ENCODE measurements around the gene AHRR.

AHRR gene

GRCh38 chr5:436641-436975 is 115.1 kb downstream of the AHRR start:
- TF ChIP-seq FOXM1 (IDR thresholded peaks at IDR 0.05; ENCODE audit: borderline replicate concordance, low read depth) (no peak), EP300 (IDR thresholded peaks at IDR 0.05; ENCODE audit: borderline replicate concordance) (no peak), ZBTB7A (IDR thresholded peaks at IDR 0.05; ENCODE audit: low read depth) (no peak), CEBPB (IDR thresholded peaks at IDR 0.05) (no peak), RAD21 (IDR thresholded peaks at IDR 0.05; ENCODE audit: low read depth) (no peak), TCF12 (IDR thresholded peaks at IDR 0.05; ENCODE audit: low read depth) (no peak), NFIC (IDR thresholded peaks at IDR 0.05) (no peak), YY1 (IDR thresholded peaks at IDR 0.05; ENCODE audit: low read depth) (no peak), TEAD4 (IDR thresholded peaks at IDR 0.05) (no peak), USF1 (IDR thresholded peaks at IDR 0.05) (no peak), EGR1 (IDR thresholded peaks at IDR 0.05) (no peak), MAX (IDR thresholded peaks at IDR 0.05) (no peak), TAF1 (IDR thresholded peaks at IDR 0.05; ENCODE audit: low read depth) (no peak), CREB1 (IDR thresholded peaks at IDR 0.05; ENCODE audit: low read depth) (no peak)
- TF ChIP-seq, protein P1, sequence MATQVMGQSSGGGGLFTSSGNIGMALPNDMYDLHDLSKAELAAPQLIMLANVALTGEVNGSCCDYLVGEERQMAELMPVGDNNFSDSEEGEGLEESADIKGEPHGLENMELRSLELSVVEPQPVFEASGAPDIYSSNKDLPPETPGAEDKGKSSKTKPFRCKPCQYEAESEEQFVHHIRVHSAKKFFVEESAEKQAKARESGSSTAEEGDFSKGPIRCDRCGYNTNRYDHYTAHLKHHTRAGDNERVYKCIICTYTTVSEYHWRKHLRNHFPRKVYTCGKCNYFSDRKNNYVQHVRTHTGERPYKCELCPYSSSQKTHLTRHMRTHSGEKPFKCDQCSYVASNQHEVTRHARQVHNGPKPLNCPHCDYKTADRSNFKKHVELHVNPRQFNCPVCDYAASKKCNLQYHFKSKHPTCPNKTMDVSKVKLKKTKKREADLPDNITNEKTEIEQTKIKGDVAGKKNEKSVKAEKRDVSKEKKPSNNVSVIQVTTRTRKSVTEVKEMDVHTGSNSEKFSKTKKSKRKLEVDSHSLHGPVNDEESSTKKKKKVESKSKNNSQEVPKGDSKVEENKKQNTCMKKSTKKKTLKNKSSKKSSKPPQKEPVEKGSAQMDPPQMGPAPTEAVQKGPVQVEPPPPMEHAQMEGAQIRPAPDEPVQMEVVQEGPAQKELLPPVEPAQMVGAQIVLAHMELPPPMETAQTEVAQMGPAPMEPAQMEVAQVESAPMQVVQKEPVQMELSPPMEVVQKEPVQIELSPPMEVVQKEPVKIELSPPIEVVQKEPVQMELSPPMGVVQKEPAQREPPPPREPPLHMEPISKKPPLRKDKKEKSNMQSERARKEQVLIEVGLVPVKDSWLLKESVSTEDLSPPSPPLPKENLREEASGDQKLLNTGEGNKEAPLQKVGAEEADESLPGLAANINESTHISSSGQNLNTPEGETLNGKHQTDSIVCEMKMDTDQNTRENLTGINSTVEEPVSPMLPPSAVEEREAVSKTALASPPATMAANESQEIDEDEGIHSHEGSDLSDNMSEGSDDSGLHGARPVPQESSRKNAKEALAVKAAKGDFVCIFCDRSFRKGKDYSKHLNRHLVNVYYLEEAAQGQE (IDR thresholded peaks at IDR 0.05; ENCODE audit: low read depth), result no peak

DNA sequence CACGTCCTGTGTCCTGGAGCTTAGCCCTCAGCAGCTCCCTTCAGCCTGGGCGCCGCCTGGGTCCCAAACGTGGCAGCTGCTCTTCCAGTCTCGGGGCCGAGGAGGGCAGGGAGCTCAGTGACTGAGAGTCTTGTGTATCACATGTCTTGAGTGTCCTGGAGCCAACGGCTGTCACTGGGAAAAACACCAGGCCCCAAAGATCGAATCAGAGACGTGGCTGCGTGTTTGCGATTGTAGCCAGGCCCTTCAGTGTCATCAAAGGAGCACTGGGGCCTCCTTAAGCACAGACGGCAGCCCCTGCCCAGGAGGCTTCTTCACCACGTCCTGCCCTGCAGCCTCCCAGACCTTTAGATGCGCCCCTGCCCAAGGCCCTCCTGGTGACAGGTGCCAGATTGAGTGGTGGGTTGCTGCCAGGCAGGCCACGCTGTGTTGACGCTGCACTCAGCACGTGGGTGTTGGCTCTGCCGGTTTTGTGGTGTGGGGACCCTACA is 115.8 kb downstream of the AHRR start:
- TF ChIP-seq CEBPB (IDR thresholded peaks at IDR 0.05) (no peak), EGR1 (IDR thresholded peaks at IDR 0.05) (no peak)

DNA sequence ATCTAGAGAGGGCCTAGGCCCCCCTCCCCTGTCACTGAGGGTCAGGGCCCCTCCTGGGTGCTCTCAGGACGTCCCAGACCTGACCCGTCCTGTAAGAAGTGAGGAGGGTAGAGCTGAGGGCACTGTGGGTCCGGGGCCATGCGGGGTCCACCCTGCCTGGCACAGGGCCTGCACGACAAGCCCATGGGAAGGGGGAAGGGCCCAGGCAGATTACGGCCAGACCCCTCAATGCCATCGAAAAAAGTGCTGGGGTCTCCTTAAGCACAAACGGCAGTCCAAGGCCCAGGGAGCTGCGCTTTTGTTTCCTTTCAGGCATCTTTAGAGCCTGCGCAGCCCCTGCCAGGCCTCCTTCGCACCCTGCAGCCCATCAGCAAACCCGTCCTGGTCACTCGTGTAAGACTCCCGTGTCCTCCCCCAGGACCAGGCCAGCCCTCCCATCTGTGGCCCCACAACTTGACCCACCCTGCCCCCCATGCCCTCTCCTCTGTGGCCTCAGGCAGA is 117.0 kb downstream of the AHRR start:
- TF ChIP-seq YY1 (IDR thresholded peaks at IDR 0.05; ENCODE audit: low read depth) (no peak), TEAD4 (IDR thresholded peaks at IDR 0.05) (no peak), EP300 (IDR thresholded peaks at IDR 0.05; ENCODE audit: borderline replicate concordance) (no peak), TCF12 (IDR thresholded peaks at IDR 0.05; ENCODE audit: low read depth) (no peak), CEBPB (IDR thresholded peaks at IDR 0.05) (no peak), TAF1 (IDR thresholded peaks at IDR 0.05; ENCODE audit: low read depth) (no peak), RAD21 (IDR thresholded peaks at IDR 0.05; ENCODE audit: low read depth) (no peak), MAX (IDR thresholded peaks at IDR 0.05) (no peak), FOXM1 (IDR thresholded peaks at IDR 0.05; ENCODE audit: borderline replicate concordance, low read depth) (no peak), CREB1 (IDR thresholded peaks at IDR 0.05; ENCODE audit: low read depth) (no peak), NFIC (IDR thresholded peaks at IDR 0.05) (no peak), EGR1 (IDR thresholded peaks at IDR 0.05) (no peak), ZBTB7A (IDR thresholded peaks at IDR 0.05; ENCODE audit: low read depth) (no peak), USF1 (IDR thresholded peaks at IDR 0.05) (no peak)
- TF ChIP-seq, protein P1 (IDR thresholded peaks at IDR 0.05; ENCODE audit: low read depth), result no peak

- TF ChIP-seq RAD21 (IDR thresholded peaks at IDR 0.05; ENCODE audit: low read depth) (no peak), CEBPB (IDR thresholded peaks at IDR 0.05) (no peak), NFIC (IDR thresholded peaks at IDR 0.05) (no peak), CREB1 (IDR thresholded peaks at IDR 0.05; ENCODE audit: low read depth) (no peak), EGR1 (IDR thresholded peaks at IDR 0.05) (no peak), TAF1 (IDR thresholded peaks at IDR 0.05; ENCODE audit: low read depth) (no peak), ZBTB7A (IDR thresholded peaks at IDR 0.05; ENCODE audit: low read depth) (no peak), EP300 (IDR thresholded peaks at IDR 0.05; ENCODE audit: borderline replicate concordance) (no peak), YY1 (IDR thresholded peaks at IDR 0.05; ENCODE audit: low read depth) (no peak), MAX (IDR thresholded peaks at IDR 0.05) (no peak), TEAD4 (IDR thresholded peaks at IDR 0.05) (no peak), USF1 (IDR thresholded peaks at IDR 0.05) (no peak), TCF12 (IDR thresholded peaks at IDR 0.05; ENCODE audit: low read depth) (no peak), FOXM1 (IDR thresholded peaks at IDR 0.05; ENCODE audit: borderline replicate concordance, low read depth) (no peak)
- TF ChIP-seq, protein P1 (IDR thresholded peaks at IDR 0.05; ENCODE audit: low read depth), result no peak
Observed at GRCh38 chr5:439181-439580, 117.7 kb downstream of the AHRR start.
